HG03457 (cell line): ENCODE results near the gene UBE2L3.
"Not testable (repeated sequence)": the region's sequence is repeated elsewhere in the genome, so short reads cannot be mapped to it uniquely, and the experiment has no call there.

Experiments
- ATAC-seq: cut with Tn5 transposase; IDR thresholded peaks from one replicate; pipeline ENCODE4 v1.9.1; 2021; ENCODE audit warnings: moderate number of reproducible peaks; ENCODE audit not compliant: unreplicated experiment

Gene UBE2L3

DNA sequence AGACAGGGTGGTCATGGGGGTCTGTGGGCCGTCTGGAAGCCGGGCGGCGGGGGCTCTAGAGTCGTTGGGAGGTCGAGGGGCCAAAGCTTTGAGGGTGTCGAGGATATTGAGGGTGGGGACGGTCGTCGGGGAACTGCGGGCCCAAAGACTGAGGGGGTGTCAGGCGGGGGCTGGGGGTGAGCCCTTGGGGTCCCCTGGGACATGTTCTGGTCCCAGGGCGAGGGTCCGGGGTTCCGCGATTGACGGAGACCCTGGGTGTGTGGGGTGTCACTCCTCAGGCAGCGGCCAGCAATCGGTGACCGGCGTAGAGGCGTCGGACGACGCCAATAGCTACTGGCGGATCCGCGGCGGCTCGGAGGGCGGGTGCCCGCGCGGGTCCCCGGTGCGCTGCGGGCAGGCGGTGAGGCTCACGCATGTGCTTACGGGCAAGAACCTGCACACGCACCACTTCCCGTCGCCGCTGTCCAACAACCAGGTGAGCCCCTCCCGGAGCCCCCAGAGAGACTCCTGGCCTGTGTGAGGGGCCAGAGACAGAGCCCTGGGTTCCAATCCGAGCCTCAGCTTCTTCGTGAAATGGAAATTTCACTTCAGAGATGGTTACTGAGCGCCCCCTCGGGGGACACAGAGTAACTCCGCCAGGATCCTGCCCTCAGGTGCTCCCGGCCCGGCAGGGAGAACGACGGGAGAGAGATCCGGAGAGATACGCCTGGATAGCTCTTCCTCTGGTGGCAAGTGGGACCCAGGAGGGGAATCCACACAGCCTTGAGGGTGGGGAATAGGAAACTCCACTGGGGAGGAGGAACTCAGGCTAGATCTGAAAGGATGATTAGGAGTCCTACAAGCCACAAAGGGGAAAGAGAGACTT, 75.3 kb downstream of the UBE2L3 start:
- no peak for ATAC-seq

DNA sequence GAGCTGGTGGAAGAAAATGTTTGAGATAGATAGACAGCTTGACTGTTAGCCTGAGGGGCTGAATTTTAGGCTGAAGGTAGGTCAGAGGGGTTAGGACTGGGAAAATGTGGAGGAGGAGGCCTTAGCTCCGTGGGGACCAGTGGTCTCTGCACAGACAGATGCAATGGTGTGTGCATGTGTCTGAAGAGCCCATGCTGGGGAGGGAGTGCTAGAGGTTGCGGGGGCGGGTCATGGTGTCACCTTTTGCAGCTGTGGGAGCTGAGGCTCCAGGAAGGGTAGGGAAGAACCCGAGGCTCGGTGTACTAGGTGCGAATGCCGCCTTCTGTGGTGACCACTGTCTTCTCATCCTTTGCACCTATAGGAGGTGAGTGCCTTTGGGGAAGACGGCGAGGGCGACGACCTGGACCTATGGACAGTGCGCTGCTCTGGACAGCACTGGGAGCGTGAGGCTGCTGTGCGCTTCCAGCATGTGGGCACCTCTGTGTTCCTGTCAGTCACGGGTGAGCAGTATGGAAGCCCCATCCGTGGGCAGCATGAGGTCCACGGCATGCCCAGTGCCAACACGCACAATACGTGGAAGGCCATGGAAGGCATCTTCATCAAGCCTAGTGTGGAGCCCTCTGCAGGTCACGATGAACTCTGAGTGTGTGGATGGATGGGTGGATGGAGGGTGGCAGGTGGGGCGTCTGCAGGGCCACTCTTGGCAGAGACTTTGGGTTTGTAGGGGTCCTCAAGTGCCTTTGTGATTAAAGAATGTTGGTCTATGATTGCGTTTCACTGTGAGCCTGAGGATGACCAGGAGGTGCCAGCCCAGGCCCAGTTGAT, 76.2 kb downstream of the UBE2L3 start:
- no peak for ATAC-seq

- ATAC-seq, result not testable (repeated sequence)
These were observed 78.0 kb downstream of the UBE2L3 start for GRCh38 chr22:21645513-21645912.

DNA sequence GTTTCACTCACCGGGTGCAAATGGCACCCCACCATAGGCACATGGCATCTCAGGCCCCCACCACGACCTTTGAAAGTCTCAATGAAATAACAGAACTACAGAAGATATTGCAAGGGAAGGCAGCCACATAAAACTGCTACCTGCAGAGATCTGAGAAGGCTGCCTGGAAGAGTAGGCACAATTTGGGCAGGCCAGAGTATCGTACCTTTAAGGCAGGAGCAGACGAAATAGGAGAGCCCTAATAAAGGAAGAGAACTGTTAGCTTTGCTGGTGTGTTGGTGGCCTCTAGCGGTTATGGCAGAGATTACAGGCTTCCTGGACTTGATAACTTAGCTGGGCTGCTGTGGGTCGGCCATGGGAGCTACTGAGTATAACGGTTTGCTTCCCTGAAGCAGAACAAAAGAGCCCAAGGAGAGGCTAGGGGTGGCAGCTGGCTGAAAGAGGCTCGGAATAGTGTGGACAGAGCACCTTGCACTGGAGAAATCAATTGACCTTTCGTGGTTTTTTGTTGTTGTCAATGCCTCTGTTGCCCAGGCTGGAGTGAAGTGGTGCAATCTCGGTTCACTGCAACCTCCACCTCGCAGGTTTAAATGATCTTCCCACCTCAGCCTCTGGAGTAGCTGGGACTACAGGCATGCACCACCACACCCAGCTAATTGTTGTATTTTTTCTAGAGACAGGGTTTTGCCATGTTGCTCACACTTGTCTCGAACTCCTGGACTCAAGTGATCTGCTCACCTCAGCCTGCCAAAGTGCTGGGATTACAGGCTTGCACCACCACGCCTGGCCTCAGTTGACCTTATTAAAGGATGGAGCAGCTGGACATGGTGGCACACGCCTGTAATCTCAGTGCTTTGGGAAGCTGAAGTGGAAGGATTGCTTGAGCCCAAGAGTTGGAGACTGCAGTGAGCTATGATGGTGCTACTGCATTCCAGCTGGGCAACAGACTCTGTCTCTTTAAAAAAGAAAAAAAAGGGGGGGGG, 79.4 kb downstream of the UBE2L3 start:
- ATAC-seq, result no peak

DNA sequence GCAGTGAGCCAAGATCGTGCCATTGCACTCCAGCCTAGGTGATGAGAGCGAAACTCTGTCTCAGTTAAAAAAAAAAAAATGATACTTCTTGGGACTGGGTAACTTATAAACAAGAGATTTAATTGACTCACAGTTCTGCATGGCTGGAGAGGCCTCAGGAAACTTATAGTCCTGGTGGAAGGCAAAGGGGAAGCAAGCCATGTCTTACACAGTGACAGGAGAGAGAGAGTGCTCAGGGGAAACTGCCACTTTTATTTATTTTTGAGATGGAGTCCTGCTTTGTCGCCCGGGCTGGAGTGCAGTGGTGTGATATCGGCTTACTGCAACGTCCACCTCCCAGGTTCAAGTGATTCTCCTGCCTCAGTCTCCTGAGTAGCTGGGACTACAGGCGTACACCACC, 82.8 kb downstream of the UBE2L3 start:
- no peak for ATAC-seq

DNA sequence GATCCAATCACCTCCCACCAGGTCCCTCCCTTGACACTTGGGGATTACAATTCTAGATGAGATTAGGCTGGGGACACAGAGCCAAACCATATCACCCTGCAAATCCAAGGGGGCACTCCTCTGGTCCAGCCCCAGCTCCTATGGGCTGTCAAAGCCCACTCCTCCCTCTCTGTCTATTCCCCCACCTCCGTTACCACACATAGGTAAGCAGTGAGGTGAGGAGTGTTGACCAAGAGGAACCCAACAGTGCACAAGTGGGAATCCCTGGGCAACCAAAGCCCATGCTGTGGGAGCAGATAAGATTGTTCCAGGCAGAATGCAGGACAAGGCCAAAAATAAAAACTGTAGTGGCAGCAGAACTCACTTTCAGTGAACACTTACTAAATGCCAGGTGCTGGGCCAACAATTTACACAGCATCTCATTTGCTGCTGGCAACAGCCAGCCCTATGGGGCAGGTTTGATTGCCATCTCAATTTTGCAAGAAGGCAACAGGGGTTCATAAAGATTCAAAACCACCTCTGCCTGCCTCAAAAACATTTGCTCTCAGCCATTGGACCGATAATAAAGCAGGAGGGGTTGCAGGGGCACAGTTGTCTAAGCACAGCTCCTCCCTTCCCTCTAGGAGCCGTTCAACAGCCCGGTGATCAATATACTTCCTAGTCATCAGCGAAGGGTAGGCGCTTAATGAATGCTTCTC, 83.5 kb downstream of the UBE2L3 start:
- no peak for ATAC-seq

GRCh38 chr22:21651521-21652009, 84.1 kb downstream of the UBE2L3 start:
- no peak for ATAC-seq

GRCh38 chr22:21652010-21652546, 84.6 kb downstream of the UBE2L3 start:
- ATAC-seq, result peak; percentile 60

GRCh38 chr22:21652547-21653545, 85.3 kb downstream of the UBE2L3 start:
- ATAC-seq, result no peak

GRCh38 chr22:21657020-21657359, 89.5 kb downstream of the UBE2L3 start:
- ATAC-seq, result no peak

DNA sequence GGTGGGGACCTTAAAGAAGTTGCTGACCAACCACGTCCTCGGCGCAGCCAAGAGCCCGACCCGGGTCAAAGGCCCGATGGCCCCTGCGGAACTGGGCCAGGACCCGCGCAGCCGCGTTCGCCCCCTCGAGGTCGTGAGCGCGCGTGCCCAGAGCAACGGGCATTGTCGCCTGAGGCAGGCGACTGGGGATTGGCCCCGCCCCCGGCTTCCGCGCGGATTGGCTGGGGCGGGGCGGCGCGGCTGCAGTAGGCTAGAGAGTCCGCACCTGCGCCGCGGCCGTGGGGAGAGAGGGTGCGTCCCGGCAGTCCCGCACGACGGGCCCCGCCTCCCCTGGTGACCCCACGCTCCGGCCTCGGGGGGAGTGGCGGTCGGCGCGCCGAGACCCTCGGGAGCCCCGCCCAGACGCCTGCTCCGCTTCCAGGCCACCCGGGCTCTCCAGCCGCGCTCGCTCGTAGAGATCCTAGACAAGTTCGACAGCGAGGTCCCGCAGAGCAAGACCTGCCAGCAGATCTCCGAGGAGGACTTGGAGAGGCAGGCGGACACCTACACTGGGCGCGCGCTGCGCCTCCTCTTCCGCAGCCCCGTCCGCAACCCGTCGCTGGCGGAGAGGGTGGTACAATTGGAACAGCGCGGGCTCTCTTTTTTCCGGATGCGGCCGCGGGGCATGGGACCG, 90.0 kb downstream of the UBE2L3 start:
- ATAC-seq, result no peak

GRCh38 chr22:21659864-21660525, 92.5 kb downstream of the UBE2L3 start:
- no peak for ATAC-seq

- no peak for ATAC-seq
These were observed 93.4 kb downstream of the UBE2L3 start for GRCh38 chr22:21660904-21661303.

DNA sequence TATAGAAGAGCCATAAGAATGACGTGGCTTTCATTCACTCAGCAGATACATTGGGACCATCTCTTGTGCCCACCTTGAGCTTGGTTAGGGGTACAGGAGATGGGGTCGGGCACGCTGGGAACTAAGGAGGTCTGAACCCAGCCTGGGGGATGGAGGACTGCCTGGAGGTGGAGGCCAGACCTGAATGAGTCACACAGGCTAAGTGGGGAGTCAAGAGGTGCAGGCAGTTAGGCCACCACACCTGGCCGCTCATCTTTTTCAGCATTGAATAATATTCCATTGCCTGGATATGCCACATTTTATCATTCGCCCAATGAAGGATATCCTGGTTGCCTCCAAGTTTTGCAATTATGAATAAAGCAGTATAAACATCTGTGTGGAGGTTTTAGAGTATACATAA, 94.5 kb downstream of the UBE2L3 start:
- ATAC-seq, result no peak

DNA sequence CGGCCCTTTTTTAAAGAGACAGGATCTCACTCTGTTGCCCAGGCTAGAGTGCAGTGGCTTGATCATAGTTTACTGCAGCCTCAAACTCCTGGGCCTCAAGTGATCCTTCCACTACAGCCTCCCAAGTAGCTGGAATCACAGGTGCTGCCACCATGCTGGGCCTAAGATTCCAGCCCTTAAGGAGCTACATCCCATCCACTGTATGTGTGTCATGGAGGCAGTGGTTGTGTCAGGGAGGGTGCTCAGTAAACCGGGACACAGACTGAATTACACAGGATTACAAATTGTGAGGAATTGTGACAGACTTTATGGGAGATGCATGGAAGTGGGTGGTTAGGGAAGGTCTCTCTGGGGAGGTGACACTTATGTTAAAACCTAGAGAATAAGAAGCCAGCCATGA, 96.2 kb downstream of the UBE2L3 start:
- no peak for ATAC-seq

DNA sequence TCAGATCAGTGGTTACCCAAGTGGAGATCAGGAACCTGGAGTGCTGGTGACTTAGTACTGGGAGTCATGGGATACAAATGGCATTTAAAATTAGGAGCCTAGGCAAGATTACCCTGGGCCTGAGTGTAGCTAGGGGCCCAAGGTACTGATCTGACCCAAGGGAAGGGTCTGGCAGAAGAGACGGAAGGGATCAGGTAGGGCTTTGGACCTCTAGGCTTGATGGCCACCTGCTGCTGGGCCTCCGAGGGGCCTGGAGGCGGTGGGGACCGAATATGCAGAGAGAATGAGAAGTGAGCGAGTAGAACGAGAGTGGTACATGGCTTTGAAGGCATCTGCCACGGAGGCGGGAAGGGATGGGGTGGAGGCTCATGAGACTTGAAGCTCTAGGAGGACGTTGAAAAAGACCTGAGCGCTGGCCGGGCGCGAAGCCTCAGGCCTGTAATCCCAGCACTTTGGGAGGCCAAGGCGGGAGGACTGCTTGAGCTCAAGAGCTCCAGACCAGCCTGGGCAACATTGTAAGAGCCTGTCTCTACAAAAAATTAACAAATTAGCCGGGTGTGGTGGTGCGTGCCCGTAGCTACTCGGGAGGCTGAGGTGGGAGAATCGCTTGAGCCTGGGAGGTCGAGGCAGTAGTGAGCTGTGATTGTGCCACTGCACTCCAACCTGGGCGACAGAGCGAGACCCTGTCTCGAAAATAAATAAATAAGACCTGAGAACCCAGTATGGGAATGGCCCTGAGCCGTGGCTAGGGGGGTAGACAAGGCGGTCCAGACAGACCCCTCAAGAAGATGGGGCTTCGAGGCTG, 97.7 kb downstream of the UBE2L3 start:
- no peak for ATAC-seq

DNA sequence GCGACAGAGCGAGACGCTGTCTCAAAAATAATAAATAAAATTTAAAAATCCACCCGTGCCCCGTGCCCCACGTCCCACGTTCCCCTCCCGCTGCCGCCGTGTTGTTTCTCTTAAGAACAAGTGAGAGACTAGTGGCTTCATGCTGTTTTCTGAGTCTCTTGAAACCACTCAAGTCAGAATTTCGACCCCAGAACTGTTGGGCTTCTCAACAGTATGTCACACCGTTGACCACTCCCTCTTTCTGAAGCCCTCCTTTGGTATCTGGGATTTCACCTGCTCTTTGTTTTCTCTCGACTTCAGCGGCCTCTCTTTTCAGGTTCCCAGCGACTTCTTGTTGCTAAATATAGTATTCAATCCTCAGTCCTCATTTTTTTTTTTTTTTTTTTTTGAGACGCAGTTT, 99.3 kb downstream of the UBE2L3 start:
- no peak for ATAC-seq
